NCI-H2227 (cell line): ENCODE measurements around the gene CHD5.
A peak's percentile ranks its signal among the peaks of the same experiment; 100 is the strongest.

ENCODE experiments used
- DNase-seq: peaks from one replicate; lab custom pipeline; 2025; ENCODE audit not compliant: unreplicated experiment; lab: John Stamatoyannopoulos, UW

The CHD5 gene

DNA sequence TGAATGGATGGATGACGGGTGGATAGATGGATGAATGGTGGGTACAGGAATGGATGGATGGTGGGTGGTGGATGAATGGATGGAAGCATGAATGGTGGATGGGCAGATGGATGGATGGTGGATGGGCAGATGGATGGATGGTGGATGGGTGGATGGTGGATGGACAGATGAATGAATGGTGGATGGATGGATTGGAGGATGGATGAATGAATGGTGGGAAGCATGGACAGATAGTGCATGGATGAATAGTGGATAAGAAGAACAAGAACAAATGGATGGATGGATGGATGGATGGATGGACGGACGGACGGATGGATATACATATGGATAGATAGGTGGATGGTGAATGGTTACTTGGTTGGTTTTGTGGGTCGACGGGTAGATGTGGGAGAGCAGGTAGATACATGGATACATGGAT lies 4.7 kb downstream of the CHD5 start:
- DNase-seq = no peak

DNA sequence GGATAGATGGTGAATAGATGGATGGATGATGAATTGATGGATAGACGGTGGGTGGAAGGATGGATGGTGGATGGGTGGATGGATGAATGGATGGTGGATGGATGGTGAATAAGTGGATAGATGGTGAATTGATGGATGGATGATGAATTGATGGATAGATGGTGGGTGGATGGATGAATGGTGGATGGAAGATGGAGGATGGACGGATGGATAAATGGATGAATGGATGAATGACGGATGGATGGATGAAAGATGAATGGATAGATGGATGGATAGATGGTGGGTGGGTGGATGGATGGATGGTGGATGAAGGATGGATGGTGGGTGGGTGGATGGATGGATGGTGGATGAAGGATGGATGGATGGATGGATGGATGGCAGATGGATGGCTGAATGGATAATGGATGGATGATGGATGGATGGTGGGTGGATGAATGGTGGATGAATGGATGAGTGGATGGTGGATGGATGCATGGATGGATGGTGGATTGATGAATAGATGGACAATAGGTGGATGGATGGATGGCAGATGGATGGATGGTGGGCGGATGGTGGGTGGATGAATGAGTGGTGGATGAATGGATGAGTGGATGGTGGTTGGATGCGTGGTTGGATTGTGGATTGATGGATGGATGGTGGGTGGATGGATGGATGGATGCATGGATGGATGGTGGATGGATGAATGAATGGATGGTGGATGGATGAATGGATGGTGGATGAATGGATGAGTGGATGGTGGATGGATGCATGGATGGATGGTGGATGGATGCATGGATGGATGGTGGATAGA lies 5.3 kb downstream of the CHD5 start:
- no peak for DNase-seq

DNA sequence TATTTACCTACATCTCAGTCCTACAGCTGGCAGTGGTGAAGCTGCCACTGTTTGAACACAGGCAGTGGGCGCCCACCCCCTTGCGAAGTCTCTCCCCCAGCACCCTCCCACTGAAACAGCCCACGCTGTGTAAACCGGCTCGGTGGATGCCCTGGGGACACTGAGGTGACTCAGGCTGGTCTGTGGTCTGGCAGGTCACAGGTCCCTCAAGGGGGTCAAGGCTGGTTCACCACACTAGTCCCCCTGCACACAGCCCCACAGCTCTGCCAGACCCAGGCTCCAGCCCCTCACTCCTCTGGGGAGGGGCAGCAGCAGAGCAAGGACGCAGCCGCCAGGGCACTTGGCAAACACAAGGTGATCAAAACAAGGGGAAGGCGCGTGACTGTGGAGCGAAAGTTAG lies 7.6 kb downstream of the CHD5 start:
- DNase-seq = no peak

DNA sequence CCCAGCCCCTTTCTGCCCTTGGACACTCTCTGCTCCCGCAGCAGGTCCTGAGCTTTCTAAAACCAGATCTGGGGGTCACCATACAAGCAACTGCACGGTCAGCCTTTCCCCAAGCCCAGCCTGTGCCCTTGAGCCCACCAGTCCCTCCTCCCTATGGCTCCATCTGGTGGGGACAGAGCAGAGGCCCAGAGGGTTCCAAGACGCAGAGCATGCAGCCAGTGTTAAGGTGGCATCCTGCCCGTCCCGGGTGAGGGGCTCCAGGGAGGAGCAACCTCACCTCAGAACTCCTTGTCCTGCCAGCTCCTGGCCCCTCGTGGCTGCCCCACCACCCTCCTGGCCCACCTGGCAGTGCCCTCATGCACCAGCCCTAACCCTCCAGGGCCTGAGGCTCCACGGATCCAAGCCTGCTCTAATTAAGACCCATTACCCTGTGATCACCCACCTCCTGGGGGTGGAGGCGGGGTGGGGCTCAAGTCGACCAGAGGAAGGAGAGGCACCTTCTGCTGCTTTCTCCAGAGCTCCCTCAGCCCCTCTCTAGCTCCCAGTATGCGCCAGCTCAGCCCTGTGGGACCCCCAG lies 8.5 kb downstream of the CHD5 start:
- no peak for DNase-seq

DNA sequence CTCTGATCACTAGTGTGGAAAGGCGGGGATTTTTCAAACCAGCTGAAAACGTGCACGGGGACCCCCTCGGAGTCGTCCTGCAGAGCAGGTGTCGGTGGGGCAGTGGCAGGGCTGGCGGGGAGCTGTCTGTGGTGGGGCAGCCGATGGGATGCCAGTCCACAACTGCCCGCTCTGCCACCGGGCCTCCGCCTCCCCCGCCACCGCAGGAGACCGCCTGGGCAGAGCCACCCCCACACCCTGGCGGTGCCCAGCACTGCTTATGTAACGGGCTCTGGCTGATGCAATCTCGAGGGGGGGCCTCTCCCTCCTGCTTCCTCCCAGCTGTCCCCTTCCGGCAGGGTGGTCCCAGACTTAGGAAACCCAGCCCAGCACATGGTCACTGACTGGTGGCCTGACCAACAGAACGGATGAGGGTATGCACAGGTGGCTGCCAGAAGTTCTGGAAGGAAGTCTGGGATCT lies 9.3 kb downstream of the CHD5 start:
- DNase-seq = no peak

DNA sequence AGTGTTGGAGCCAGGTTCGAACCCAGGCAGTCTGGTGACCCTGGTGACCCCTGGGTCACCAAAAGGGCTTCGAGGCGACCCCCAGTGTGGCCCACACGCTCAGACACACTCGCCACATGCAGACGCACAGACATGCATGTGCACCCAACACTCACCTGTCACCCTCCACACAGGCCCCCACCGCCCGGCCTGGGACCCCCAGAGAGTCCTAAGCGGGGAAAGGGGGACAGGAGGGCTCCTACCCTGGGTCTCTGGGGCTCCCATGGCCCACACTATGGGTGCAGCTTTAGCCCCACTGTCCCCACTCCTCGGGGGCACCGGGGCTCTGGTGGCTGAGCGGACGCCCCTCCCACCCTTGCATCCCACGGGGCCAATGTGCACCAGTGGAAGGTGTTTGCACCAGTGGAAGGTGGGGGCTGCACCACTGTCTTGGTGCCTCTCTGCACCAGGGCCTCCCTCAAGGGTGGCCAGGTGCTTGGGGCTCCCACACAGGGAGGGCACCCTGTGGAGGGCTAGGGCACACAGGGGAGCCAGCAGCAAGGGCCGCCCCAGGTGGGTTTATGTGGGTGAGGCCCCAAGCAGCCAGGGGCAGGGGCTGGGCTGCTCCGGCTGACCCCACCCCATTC lies 9.9 kb downstream of the CHD5 start:
- DNase-seq = no peak

DNA sequence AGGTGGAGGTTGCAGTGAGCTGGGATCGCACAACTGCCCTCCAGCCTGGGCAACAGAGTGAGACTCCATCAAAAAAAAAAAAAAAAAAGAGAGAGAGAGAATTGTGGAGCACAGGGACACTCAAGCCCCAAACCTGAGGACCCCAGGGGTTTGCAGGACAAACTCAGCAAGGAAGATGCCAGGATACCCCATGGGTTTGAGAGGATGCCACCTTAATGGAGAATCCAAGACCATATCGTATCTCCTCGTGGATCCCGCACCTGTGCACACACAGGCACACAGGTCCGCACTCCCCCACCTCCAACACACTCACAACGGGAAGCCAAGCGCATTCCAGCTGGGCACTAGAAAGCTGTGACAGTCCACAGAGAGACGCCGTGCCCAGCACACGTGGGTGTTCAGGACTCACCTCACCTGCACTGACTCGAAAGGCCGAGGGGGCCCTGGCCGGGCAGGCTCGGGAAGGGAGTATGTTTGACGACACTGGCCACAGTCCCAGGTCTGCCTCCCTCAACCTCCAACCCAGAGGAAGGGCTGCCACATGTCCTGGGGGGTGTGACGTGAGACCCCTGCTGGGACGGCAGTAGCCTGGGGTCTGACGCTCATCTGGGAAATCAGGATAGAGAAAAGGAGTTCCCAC lies 11.1 kb downstream of the CHD5 start:
- DNase-seq = no peak

DNA sequence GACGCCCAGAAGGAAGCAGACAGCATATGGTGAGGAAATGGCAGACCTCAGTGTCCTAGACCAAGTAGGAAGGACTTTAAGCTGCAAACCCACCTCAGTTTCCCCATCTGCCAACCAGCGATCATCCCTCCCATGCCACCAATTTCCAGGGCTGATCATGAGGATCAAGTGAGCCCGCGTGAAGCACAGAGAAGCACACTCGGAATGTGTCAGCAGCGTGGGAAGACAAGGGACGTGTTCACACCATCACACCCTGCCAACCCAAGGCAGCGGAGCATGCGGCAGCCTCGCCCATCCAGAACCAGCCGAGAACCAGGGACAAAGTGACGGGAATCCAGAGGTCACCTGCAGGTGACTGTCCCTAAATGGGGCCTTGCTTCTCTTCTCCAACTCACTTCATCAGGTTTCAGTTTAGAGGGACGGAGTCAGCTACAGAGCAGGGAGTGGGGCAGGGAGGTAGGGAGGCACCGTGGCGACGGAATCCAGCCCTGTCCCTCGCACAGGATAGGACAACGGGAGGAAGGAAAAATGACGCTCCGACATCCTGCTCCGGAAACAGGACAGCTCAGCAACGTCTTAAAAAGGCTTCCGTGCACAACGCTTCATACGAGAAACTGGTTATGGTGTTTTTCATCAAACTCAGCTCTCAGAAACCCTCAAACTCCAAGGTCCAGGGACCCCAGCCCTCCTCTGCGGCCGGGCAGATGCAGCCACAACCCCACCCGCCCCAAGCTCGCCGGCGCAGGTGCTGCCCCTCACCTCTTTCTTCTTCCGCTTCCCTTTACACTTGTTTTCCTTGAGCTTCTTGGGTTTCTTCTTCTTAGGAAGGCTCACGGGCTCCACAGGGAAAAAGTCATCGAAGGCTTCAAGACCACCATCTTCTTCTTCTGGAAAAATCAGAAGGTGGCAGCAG lies 12.5 kb downstream of the CHD5 start:
- DNase-seq = no peak

DNA sequence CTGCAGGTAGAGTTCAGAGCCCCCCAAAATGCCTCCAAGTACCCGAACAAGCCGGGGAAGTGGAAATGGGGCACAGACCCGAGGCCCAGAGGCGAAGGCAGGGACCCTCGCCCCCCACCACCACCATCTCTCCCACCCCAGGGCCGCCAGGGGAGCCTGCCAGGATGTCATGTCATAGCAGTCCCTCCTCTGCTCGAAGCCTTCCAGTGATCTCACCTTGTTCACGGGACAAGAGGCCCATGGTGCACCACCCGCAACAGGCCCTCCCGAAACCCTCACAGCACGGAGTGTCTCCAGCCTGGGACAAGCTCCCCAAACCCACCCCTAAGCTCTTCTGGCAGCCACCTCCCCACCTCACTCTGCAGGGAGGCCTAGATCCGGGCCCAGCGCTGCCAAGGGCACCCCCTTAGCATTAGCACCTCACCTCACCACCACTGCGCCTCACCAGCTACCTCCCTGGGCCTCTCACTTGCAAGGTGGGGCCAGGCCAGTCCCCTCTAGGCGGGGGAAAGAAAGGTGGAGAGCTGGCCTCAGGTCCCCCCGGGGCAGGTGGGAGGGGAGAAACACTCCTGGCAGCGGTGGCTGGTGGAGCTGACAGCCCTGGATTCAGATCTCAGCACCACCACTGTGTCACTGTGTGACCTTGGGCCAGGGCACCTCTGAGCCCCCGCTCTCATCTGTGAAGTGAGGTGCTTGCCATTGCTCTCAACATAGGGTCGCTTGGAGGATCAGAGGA lies 13.3 kb downstream of the CHD5 start:
- no peak for DNase-seq

DNA sequence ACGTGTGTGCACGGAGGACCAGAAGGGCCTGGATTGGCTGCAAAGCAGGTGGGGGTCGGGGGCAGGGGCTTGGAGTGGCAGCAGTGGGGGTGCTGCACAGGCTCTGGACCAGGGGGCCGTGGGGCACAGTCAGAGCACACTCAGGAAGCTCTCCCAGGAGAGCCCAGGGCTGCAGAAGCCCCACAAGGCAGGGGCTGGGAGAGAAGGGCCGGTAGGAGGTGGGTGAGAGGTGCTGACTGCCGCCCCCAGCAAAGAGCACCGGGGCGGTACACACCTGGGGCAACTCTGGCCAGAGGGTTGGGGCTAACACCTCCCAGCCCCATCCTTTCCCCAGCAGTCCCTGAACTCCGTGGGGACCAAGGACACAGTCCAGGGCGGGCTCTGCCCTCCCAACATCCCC lies 13.9 kb downstream of the CHD5 start:
- DNase-seq = no peak

DNA sequence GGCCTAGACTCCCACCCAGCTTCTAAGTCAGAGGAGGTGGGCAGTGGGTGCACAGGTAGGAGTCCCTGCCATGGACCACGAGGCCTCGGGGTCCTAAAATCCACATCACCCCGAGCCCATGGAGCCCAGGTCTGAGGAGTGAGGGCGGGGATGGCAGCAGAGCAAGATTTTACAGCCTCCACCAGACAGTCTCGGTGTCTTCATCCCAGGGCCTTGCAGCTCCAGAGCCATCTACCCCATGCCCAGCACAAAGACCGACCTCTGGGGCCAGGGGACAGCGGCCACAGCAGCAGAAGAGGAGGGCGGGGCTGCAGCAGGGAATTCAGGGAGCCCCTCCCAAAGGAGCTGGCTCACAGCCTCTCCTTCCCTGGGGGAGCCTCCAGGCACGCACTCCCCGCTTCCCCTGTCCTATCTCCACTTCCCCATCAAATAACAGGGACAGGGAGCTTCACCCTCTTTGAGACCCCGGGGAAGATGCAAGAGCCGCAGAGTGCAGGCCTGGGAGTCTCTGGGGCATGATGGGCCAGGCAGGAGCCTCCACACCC lies 14.6 kb downstream of the CHD5 start:
- no peak for DNase-seq

DNA sequence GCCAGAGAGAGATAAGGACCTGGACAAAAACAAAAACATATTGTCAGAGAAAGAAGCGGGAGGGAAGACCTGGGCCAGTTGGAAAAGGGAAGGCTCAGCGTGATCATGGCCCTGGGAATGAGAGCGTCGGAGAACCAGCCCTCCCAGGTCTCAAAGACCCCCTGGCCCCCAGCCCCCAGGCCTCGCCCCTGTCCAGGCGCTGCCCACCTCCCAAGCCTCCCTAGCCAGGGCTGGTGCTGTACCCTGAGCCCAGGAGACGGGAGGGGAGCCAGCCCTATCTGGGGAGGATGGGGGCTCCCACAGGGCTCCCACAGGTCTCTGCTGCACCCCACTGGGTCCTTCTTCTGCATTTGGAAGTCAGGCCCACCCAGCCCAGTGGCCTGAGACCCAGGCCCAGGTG lies 15.1 kb downstream of the CHD5 start:
- no peak for DNase-seq

DNA sequence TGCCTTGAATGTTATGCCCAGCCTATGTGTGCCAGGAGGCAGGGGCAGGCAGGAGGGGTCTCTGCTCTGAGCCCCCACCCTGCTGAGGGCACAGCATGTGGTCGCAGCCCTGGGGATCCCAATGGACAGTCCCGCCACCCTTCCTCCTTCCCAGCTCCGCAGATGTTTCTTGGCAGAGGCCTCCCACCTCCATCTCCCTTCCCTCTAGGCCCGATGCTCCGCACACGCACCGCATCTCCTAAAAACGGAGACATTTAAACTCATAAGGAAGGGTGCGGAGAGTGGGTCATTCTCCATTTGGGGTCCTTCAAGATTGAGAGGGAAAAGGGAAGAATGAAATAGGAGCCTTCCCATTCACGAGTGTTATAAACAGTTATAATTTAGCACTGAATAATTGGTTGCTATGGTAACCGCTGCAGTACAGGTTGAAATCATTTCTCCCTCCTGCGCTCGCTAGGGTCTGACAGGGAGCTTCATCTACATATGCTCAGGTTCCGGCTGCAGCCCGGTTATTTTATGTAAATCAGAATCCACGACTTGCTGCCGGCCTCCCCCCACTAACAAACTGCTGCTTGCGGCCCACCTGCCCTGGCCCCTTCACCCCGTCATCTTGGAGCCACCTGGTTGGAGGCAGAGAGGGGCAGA lies 16.0 kb downstream of the CHD5 start:
- peak; percentile 36 for DNase-seq

DNA sequence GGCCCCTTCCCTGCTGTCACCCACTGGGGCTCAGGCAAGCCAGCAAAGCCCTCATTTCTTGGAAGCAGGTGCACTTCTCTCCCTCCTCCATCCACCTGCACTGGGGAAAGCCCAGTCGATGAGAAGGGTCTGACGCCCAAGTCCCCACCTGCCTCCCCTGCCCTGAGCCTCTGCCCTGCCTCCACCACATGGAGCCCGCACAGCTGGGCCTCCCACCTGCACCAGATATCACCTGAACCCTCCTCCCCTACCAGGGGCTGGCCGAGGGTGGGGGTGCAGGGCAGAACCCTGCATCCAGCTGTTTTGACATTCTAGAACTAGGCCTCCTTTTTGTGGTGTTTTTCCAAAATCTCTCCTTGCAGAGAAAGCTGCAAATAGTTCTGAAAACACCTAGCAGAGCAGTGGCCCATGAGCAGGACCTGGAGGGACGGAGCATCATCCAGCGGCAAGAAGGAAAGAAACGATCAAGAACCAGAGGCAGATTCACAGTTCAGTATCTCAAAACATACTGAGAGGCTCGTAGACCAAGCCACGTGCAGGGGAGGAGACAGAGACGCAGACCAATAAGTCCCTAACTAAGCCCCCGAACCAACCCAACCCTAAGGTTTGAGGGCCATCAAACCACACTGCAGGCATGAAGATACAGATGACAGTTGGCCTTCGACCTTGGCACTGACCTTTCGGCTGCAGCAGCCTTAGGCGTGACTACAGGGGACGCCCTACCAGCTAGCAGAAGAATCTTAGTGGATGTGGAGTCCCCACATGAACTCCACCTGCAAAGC lies 16.7 kb downstream of the CHD5 start:
- no peak for DNase-seq

DNA sequence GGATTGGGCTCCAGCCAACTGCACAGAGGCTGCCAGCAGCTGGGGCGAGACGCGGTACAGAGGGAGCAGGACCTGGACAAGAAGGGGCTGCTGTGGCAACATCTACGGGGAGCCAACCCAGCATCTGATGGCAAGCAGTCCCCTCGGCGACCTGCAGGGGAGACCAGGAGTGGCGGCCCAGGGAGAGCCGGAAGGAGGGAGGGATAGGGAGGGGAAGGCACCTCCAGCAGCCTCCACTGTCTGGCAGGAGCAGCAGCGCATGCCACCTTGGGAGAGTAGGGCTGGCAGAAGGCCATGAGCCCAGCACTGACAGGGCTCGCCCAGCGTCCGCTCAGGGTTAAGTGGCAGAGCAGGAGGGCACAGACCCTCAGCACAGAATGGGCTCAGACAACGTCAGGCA lies 17.3 kb downstream of the CHD5 start:
- no peak for DNase-seq

DNA sequence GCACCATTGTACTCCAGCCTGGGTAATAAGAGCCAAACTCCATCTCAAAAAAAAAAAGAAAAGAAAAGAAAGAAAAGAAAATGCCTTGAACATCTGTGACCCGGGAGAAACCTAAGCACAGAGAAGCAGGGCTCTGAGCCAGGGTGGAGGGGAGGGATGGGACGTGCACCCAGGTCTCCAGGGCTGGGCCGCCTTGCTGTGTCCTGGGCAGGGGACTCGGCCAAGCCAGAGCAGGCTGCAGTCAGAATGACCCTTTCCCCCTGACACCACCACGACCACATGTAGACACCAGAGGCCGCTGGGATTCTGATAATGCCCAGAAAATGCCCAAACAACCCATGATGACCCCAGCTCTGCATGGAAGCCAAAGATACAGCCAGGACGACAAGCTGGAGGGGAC lies 17.8 kb downstream of the CHD5 start:
- DNase-seq = no peak

DNA sequence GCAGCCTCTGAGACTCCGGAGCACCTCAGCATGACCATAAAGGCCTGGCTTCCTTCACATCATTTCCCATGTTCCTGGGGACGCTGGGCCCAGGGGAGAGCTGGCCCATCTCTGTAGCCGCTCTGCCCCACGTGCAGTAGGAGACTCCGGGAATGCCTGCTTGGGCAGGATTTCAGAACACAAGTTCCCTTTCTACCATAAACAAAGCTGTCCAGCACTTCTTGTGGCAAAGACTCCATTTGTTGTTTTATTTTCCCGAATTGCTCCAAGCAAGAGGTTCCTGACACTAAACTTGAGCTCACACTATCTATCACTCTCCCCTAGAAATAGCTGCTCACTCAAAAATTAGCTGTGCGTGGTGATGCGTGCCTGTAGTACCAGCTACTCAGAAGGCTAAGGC lies 21.9 kb downstream of the CHD5 start:
- no peak for DNase-seq

DNA sequence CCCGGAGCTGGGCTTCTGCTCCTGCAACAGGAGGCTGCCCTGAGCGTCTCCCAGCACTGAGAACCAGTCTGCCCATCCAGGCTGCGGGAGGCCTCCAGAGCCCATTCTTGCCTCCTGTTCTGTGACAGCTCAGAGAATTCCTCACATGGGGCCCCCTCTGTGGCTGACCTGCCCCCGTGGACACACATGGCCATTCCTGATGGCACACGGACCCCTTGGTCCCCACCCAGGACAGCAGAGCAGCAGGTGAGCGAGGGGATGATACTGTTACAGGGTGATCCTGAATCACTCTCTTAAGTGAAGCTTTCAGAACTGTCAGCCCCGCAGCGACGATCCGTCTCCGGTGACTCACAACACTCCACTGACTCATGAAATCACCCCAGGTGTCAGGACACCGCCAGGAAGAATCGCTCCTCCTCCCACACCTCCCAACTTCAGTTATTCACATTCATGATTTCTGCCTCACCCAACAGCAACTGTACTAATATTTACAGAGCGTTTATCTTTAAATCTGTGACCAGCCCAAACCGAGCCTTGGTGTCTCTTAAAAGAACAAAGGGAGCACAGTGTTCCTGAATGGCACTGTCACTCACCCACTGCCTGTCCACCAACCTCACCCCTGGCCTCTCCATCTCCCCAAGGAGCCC lies 22.5 kb downstream of the CHD5 start:
- no peak for DNase-seq
